ENCODE data around the gene PAIP2. TPM values are rescaled to one million over a fixed set of nuclear protein-coding genes. Genes with fewer than 3 reads are reported as not detected.

The PAIP2 gene
- total RNA-seq, 4 donors from 2014 or later = 78.5 to 131 (median 93.3) TPM

DNA sequence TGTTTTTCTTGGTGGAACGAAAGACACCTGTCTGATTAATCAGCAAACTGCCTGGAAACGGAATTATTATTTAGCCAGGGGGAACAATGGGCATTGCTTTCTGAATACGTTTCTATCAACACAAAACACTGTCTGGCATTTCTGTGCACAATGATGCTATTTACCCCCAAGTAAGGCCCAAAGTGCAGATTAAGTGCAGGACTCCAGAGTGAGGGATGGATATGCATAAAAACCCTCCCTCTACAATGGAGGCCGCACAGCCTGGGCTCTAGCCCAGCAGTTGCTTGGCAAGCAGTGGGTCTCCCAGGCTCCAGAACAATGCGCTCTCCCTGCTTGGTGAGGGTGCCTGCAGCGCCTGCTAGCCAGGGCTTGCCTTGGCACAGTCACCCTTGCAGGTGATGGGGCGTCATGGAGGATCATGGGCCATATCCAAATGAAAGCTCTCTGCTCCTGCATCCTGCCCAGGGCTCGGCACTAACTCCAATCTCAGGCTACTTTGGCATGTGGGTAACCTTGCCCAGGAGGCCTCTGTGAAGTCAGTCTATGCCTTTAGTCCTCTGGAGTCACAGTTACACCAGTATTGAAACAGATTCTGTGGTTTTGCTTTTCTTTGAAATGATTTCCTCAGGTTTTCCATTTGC is 73.7 kb downstream of the PAIP2 start:
- peak; percentile 39 for ATAC-seq
- Histone ChIP-seq H3K4me1 (peaks cover 5 to 70% (median 30%) of the 10 kb centered on the region in 3 donors), H3K4me3 (no peak overlapping the region), H3K27ac (peak overlapping the region; percentile 69 to 82 (median 78)), H3K27me3 (no peaks in the 10 kb centered on the region), H3K36me3 (peaks cover 0 to 43% of the 10 kb centered on the region in 2 donors), H3K9me3 (no peaks in the 10 kb centered on the region)
- no peak for TF ChIP-seq EP300 (IDR thresholded peaks at IDR 0.05)
- TF ChIP-seq, protein P1, sequence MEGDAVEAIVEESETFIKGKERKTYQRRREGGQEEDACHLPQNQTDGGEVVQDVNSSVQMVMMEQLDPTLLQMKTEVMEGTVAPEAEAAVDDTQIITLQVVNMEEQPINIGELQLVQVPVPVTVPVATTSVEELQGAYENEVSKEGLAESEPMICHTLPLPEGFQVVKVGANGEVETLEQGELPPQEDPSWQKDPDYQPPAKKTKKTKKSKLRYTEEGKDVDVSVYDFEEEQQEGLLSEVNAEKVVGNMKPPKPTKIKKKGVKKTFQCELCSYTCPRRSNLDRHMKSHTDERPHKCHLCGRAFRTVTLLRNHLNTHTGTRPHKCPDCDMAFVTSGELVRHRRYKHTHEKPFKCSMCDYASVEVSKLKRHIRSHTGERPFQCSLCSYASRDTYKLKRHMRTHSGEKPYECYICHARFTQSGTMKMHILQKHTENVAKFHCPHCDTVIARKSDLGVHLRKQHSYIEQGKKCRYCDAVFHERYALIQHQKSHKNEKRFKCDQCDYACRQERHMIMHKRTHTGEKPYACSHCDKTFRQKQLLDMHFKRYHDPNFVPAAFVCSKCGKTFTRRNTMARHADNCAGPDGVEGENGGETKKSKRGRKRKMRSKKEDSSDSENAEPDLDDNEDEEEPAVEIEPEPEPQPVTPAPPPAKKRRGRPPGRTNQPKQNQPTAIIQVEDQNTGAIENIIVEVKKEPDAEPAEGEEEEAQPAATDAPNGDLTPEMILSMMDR (IDR thresholded peaks at IDR 0.05) = no peak
- 16 to 18% methylated on average over 4 to 7 of the region's 8 CpGs for WGBS, 2 donors (ENCODE audit: low coverage in 1 of 2)

DNA sequence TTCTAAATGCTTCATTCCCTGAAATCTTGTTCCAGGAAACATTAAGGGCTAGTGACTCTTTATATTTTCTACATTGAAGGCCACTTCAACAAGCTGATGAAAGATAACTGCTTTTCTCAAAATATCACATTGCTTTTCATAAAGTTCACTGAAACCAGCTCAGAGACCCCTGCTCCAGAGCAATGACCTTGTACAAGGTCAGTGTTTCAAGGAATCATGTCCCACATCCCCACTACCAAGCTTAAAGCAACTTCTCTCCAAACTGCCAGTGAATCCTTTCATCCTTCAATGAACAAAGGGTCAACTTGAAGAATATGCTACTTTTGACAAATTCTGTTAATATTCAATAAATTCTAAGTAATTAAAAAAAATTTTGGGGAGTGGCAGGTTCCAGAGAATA is 74.2 kb downstream of the PAIP2 start:
- no peaks in the 10 kb centered on the region for H3K27me3 ChIP-seq
- H3K27ac ChIP-seq = peak overlapping the region in 3 of 4 donors; percentile 76 to 82 (median 81)
- no peak for ATAC-seq
- TF ChIP-seq, protein P1 (IDR thresholded peaks at IDR 0.05) = no peak
- TF ChIP-seq POLR2A (IDR thresholded peaks at IDR 0.05) (no peak), EP300 (IDR thresholded peaks at IDR 0.05) (no peak), POLR2AphosphoS5 (IDR thresholded peaks at IDR 0.05) (no peak)
- H3K36me3 ChIP-seq = peaks cover 0 to 44% of the 10 kb centered on the region in 2 donors
- no peaks in the 10 kb centered on the region for H3K9me3 ChIP-seq
- peaks cover 5 to 70% (median 30%) of the 10 kb centered on the region in 3 donors for H3K4me1 ChIP-seq
- H3K4me3 ChIP-seq = no peak overlapping the region

DNA sequence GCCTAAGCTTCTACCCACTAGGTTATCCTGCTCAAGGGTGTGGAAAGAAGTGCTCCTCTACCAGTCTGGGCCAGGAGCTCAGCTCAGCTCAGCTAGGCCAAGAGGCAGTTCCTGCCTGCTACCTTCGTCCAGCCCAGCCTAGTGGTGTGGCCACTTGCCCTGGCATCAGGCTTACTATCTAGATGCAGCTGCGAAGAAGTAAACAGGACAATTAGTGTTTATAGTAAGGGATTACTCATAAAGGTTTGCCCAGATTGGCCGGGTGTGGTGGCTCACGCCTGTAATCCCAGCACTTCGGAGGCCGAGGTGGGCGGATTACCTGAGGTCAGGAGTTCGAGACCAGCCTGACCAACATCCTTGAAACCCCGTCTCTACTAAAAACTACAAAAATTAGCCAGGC is 75.0 kb downstream of the PAIP2 start:
- H3K4me3 ChIP-seq = no peak overlapping the region
- H3K27me3 ChIP-seq = no peaks in the 10 kb centered on the region
- peak overlapping the region; percentile 3 to 82 (median 78) for H3K27ac ChIP-seq
- peaks cover 5 to 70% (median 30%) of the 10 kb centered on the region in 3 donors for H3K4me1 ChIP-seq
- ATAC-seq = no peak
- no peaks in the 10 kb centered on the region for H3K9me3 ChIP-seq
- TF ChIP-seq, protein P1 (IDR thresholded peaks at IDR 0.05) = no peak
- TF ChIP-seq POLR2A (IDR thresholded peaks at IDR 0.05) (no peak), POLR2AphosphoS5 (IDR thresholded peaks at IDR 0.05) (no peak), EP300 (IDR thresholded peaks at IDR 0.05) (no peak)
- WGBS, 2 donors (ENCODE audit: low coverage in 1 of 2) = 33% methylated on average over 8 of the region's 9 CpGs; no CpG with 5 or more reads in 1 of the 2 donors
- H3K36me3 ChIP-seq = peaks cover 0 to 44% of the 10 kb centered on the region in 2 donors

DNA sequence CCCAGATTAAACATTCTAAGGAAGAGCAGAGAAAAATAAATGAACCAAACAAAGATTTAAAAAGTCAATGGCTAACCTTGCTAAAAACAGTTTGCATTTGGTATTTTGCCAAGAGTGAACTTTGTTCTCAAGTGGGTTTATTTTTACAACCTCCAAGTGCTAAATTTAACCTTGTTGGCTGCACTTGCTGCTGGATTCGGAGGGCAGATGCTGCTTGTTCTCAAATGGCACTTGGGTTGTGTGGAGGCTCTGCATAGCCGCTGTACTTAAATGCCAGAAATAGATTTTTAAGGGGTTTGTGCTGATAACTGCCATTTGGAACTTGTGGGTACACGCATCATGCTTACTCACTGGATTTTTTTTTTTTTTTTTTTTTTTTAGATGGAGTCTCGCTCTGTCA is 75.6 kb downstream of the PAIP2 start:
- Histone ChIP-seq H3K9me3 (no peaks in the 10 kb centered on the region), H3K27ac (peak overlapping the region; percentile 7 to 82 (median 78)), H3K4me1 (peaks cover 5 to 70% (median 30%) of the 10 kb centered on the region in 3 donors), H3K36me3 (peaks cover 0 to 45% of the 10 kb centered on the region in 2 donors), H3K4me3 (no peak overlapping the region), H3K27me3 (no peaks in the 10 kb centered on the region)
- 25% methylated on average over 2 to 3 of the region's 4 CpGs for WGBS, 2 donors (ENCODE audit: low coverage in 1 of 2)
- ATAC-seq = peak; percentile 65
- TF ChIP-seq POLR2AphosphoS5 (IDR thresholded peaks at IDR 0.05) (peak; percentile 79), EP300 (IDR thresholded peaks at IDR 0.05) (no peak)

DNA sequence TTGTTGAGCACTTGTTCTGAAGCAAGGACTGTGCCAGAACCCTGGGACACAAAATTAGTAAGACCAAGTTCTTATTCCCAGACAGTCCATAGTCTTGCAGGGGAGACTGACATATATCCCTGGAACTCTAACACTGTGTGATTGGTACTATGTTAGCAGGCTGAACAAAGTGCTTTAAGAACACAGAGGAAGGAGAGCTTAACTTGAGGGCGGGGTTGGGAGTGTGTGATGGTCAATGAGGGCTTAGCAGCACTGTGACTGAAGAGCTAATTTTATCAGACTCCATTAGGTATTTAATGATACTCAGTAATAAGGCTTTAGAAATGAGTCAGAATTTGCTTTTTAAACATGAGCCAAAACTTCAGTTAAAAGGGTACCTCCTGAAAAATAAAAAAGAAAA is 77.1 kb downstream of the PAIP2 start:
- no peak for ATAC-seq
- 71 to 90% methylated on average over 1 of the region's 1 CpG for WGBS, 2 donors (ENCODE audit: low coverage in 1 of 2)
- TF ChIP-seq EP300 (IDR thresholded peaks at IDR 0.05) (no peak), POLR2A (IDR thresholded peaks at IDR 0.05) (no peak)
- TF ChIP-seq, protein P1 (IDR thresholded peaks at IDR 0.05) = no peak
- H3K27ac ChIP-seq = peak overlapping the region in 3 of 4 donors; percentile 72 to 82 (median 76)
- peaks cover 0 to 43% of the 10 kb centered on the region in 2 donors for H3K36me3 ChIP-seq
- H3K4me1 ChIP-seq = peaks cover 5 to 70% (median 30%) of the 10 kb centered on the region in 3 donors
- H3K9me3 ChIP-seq = no peaks in the 10 kb centered on the region
- no peak overlapping the region for H3K4me3 ChIP-seq
- no peaks in the 10 kb centered on the region for H3K27me3 ChIP-seq

Small RNAs within 50 kb of the gene (small RNA-seq; reads per million reads assigned to genes)
- 0 reads per million in 4 donors for gene RNA5SP195

Other genes with a start within 250 kb of the PAIP2 start
- gene SIL1, start 143.5 kb upstream of the PAIP2 start, total RNA-seq = 10 to 100 TPM; 28.6 to 48.1 (median 36.5) TPM
- 100 to 1,000 TPM; 194 to 326 (median 314) TPM for gene MATR3, start 48.1 kb upstream of the PAIP2 start, total RNA-seq
- gene SLC23A1, start 41.4 kb downstream of the PAIP2 start, total RNA-seq = not detected
- under 1 TPM in 1 of 4 donors, not detected in 3; 0.74 TPM for gene MZB1, start 48.1 kb downstream of the PAIP2 start, total RNA-seq
- 1 to 10 TPM; 1.2 to 9.1 (median 4.1) TPM for gene PROB1, start 53.2 kb downstream of the PAIP2 start, total RNA-seq
- 10 to 100 TPM in 2 of 4 donors, 1 to 10 TPM in 2; 1.5 to 13.5 (median 6.3) TPM for gene SPATA24, start 62.2 kb downstream of the PAIP2 start, total RNA-seq
- 10 to 100 TPM in 3 of 4 donors, 1 to 10 TPM in 1; 7.6 to 27.7 (median 14.5) TPM for gene DNAJC18, start 97.7 kb downstream of the PAIP2 start, total RNA-seq
- gene ECSCR, start 120.9 kb downstream of the PAIP2 start, total RNA-seq = 10 to 100 TPM in 3 of 4 donors, 1 to 10 TPM in 1; 7.6 to 34.9 (median 21.8) TPM
- not detected for gene SMIM33, start 129.2 kb downstream of the PAIP2 start, total RNA-seq
- gene STING1, start 140.9 kb downstream of the PAIP2 start, total RNA-seq = 10 to 100 TPM; 36.3 to 63.7 (median 50.6) TPM
- 100 to 1,000 TPM in 1 of 4 donors, 10 to 100 TPM in 3; 65.2 to 114 (median 85.6) TPM for gene UBE2D2, start 219.5 kb downstream of the PAIP2 start, total RNA-seq